Middle frontal gyrus (tissue), 1 donor: ENCODE measurements around the gene ARCN1.
A peak's percentile ranks its signal among the peaks of the same experiment; 100 is the strongest.

Source experiments
- DNase-seq: peaks from one replicate; pipeline ENCODE4 v3.0.0-alpha.2; 2015; ENCODE audit warnings: low spot score; ENCODE audit errors: extremely low spot score

Gene ARCN1

GRCh38 chr11:118572061-118572980 lies at the start of gene ARCN1:
Gene ARCN1, plus strand, starts transcription at chr11:118572409. Its CDS starts 139 bp downstream, at chr11:118572548.
- DNase-seq = peak; percentile 44

GRCh38 chr11:118522571-118523072 lies 49.6 kb upstream of the ARCN1 start:
- no peak for DNase-seq

GRCh38 chr11:118524356-118524755 lies 47.9 kb upstream of the ARCN1 start:
- no peak for DNase-seq

- DNase-seq = no peak
Measured at GRCh38 chr11:118524757-118525470, 47.3 kb upstream of the ARCN1 start.

- no peak for DNase-seq
Measured at GRCh38 chr11:118526688-118527087, 45.5 kb upstream of the ARCN1 start.

GRCh38 chr11:118527109-118527508 lies 45.1 kb upstream of the ARCN1 start, which contains the start of gene TTC36:
Gene TTC36, plus strand, starts transcription at chr11:118527474. Its CDS starts 21 bp downstream, at chr11:118527495.
- DNase-seq = no peak

GRCh38 chr11:118528511-118528910 lies 43.7 kb upstream of the ARCN1 start:
- no peak for DNase-seq

GRCh38 chr11:118529584-118530175 lies 42.5 kb upstream of the ARCN1 start:
- DNase-seq = no peak

- no peak for DNase-seq
Measured at GRCh38 chr11:118530180-118530682, 42.0 kb upstream of the ARCN1 start.

- DNase-seq = peak; percentile 24
Measured at GRCh38 chr11:118530683-118531596, 41.3 kb upstream of the ARCN1 start, which contains the start of gene TMEM25. Gene TMEM25, plus strand, starts transcription at chr11:118531192. Its CDS starts 610 bp downstream, at chr11:118531802.

- DNase-seq = no peak
Measured at GRCh38 chr11:118531597-118532084, 40.6 kb upstream of the ARCN1 start.

- no peak for DNase-seq
Measured at GRCh38 chr11:118532091-118532490, 40.1 kb upstream of the ARCN1 start.

GRCh38 chr11:118532852-118533768 lies 39.1 kb upstream of the ARCN1 start:
- no peak for DNase-seq

- no peak for DNase-seq
Measured at GRCh38 chr11:118533769-118534729, 38.2 kb upstream of the ARCN1 start.

- no peak for DNase-seq
Measured at GRCh38 chr11:118535261-118535660, 36.9 kb upstream of the ARCN1 start.

- no peak for DNase-seq
Measured at GRCh38 chr11:118536726-118537125, 35.5 kb upstream of the ARCN1 start.

GRCh38 chr11:118537409-118537980 lies 34.7 kb upstream of the ARCN1 start:
- DNase-seq = no peak
